H1 (cell line): ENCODE results near the gene AP1M1. TPM values are rescaled to one million over a fixed set of nuclear protein-coding genes. Genes with fewer than 3 reads are reported as not detected.

ENCODE experiments used
- BRCA1 ChIP-seq: IDR thresholded peaks from 2 replicates; pipeline ENCODE4 v1.6.1; 2012; ENCODE audit warnings: low read depth, low read length, improper control_type of control experiment
- EZH2 ChIP-seq: fragments of 200-600 bp; sonication (generic); IDR thresholded peaks from 2 replicates; pipeline ENCODE4 v1.7.1; 2012; ENCODE audit warnings: low read depth, mild to moderate bottlenecking, moderate library complexity, low read length, inconsistent platforms; ENCODE audit not compliant: severe bottlenecking
- JUND ChIP-seq: IDR thresholded peaks from 2 replicates; pipeline ENCODE4 v1.6.1; 2011; ENCODE audit warnings: mild to moderate bottlenecking, improper control_type of control experiment, low read length
- PHF8 ChIP-seq: fragments of 200-600 bp; sonication (generic); conservative IDR thresholded peaks from 2 replicates; pipeline ENCODE4 v1.7.1; 2012; ENCODE audit warnings: low read depth, mild to moderate bottlenecking, inconsistent platforms, low read length, moderate library complexity
- SP2 ChIP-seq: IDR thresholded peaks from 2 replicates; pipeline ENCODE4 v1.6.1; 2012; ENCODE audit warnings: mild to moderate bottlenecking, low read length, inconsistent platforms
- polyA plus RNA-seq, 7 experiments: library from polyadenylated mRNA; depleted of rRNA in 3 of 7; stranded (reverse) in 5 of 7; unstranded in 2 of 7; fragments of >200 nt in 5 of 7; fragments of 200-250 nt in 2 of 7; gene quantifications; 1 replicate in 5 of 7; 2 replicates in 1 of 7; 4 replicates in 1 of 7; pipeline versions ENCODE4 v1.2.1 to v1.2.3, GENCODE V29; 2011 to 2013; ENCODE audit warnings: missing spikeins in 2 of 7, mixed read lengths in 2 of 7
- total RNA-seq: library from RNA; stranded (reverse); fragmentation: NEBNext Ultra II Directional; extraction: Animal tissue kit (Norgen Biotek cat#: 25700); gene quantifications from 2 replicates; pipeline ENCODE4 v1.2.1, GENCODE V29; 2021

Gene AP1M1
- total and polyA plus RNA-seq, 2 of the 8 experiments (the other 6 are each of a cell fraction or from before 2014, with no cell fraction given) = 30.9 to 37.5 TPM

DNA sequence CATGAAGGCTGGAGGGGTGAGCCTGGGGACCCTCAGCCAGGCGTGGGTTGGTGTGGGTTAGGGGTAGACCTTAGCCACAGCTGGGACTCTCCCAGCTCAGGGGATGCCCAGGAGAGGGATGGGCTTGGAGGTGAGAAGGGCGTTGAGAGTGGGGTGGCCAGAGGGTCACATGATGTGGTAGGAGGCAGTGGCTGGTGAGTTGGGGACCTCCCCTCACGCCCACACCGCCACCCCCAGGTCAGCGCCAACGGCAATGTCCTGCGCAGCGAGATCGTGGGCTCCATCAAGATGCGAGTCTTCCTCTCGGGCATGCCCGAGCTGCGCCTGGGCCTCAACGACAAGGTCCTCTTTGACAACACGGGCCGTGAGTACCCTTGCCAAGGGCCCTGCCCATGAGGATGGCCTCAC, 28.5 kb downstream of the AP1M1 start (continued):
- TF ChIP-seq EZH2 = no peak
- TF ChIP-seq JUND = no peak
- no peak for TF ChIP-seq PHF8
- TF ChIP-seq SP2 = no peak
- no peak for TF ChIP-seq BRCA1
- TF ChIP-seq, all 59 proteins: peak for 0
